Duodenal mucosa (tissue), 2 donors: Measurements from ENCODE around the gene R3HDM1.
"Not testable (repeated sequence)": the region's sequence is repeated elsewhere in the genome, so short reads cannot be mapped to it uniquely, and the experiment has no call there.

Source experiments
- H3K27ac ChIP-seq: one replicate; pipeline ENCODE4 v1.7.0; 2013; ENCODE audit warnings: low read depth, low read length
- H3K27me3 ChIP-seq, 2 donors: one replicate each; pipeline ENCODE4 v1.7.0; 2013; ENCODE audit warnings: low read length in 2 of 2, control low read depth in 1 of 2; ENCODE audit not compliant: insufficient read depth in 2 of 2, control insufficient read depth in 1 of 2
- H3K36me3 ChIP-seq, 2 donors: one replicate each; pipeline ENCODE4 v1.7.0; 2013; ENCODE audit warnings: low read length in 2 of 2, control low read depth in 1 of 2; ENCODE audit not compliant: insufficient read depth in 2 of 2, control insufficient read depth in 1 of 2
- H3K4me1 ChIP-seq, 2 donors: one replicate each; pipeline ENCODE4 v1.7.0; 2013; ENCODE audit warnings: low read length in 2 of 2, control low read depth in 1 of 2; ENCODE audit not compliant: insufficient read depth in 2 of 2, control insufficient read depth in 1 of 2
- H3K4me3 ChIP-seq, 2 donors: one replicate each; pipeline ENCODE4 v1.7.0; 2013; ENCODE audit warnings: low read length in 2 of 2, low read depth in 1 of 2
- H3K9ac ChIP-seq, 2 donors: one replicate each; pipeline ENCODE4 v1.7.0; 2013; ENCODE audit warnings: low read length in 2 of 2, low read depth in 1 of 2
- H3K9me3 ChIP-seq, 2 donors: one replicate each; pipeline ENCODE4 v1.7.0; 2013; ENCODE audit warnings: low read length in 2 of 2, control low read depth in 1 of 2; ENCODE audit not compliant: control insufficient read depth in 1 of 2

R3HDM1 gene

GRCh38 chr2:135603543-135603942 is 72.3 kb downstream of the R3HDM1 start:
- Histone ChIP-seq H3K36me3 (peaks cover 3 to 12% of the 10 kb centered on the region in 2 donors), H3K4me1 (no peaks in the 10 kb centered on the region), H3K27ac (no peak overlapping the region), H3K9me3 (no peaks in the 10 kb centered on the region), H3K9ac (no peak overlapping the region), H3K27me3 (no peaks in the 10 kb centered on the region), H3K4me3 (no peak overlapping the region)

DNA sequence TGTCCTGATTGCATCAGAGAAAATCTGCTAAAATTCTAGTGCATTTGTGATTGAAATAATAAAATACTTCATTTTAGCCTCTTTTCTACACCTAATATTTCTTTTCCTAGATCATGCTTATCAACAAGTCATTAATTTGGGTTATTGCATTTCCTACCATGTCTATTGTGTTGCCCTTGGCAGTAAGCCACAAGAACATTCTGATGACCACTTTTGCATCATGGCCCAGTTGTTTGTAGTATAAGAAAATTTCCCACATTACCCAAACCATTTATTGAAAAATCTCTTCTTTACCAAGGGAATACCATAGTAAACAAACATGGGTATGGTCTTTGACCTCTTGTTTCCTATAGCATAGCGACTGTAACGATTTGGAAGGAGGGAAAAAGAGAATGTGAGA is 76.3 kb downstream of the R3HDM1 start:
- Histone ChIP-seq H3K4me1 (no peaks in the 10 kb centered on the region), H3K27ac (no peak overlapping the region), H3K4me3 (no peak overlapping the region), H3K27me3 (no peaks in the 10 kb centered on the region), H3K36me3 (peaks cover 3 to 18% of the 10 kb centered on the region in 2 donors), H3K9me3 (no peaks in the 10 kb centered on the region), H3K9ac (no peak overlapping the region)

DNA sequence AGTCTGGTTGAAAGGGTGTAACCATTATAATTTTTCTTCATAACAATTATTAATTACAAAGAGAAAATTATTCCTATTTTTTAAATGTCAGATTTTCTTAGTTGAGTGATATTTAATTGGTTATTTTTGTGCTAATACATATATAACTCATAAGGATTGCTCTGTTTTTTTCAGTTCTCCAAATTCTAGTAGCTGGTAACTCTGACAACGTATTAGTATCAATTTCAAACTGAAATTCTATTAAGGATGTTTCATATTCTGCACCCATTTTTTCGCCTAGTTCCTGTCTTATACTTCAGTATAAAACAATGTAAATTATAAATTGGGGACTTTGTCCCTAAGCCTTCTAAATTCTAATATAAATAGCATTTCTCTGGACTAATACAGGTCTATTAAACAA is 81.0 kb downstream of the R3HDM1 start:
- H3K27me3 ChIP-seq = no peaks in the 10 kb centered on the region
- no peak overlapping the region for H3K27ac ChIP-seq
- H3K9me3 ChIP-seq = no peaks in the 10 kb centered on the region
- H3K4me3 ChIP-seq = no peak overlapping the region
- H3K9ac ChIP-seq = no peak overlapping the region
- H3K36me3 ChIP-seq = peaks cover 0 to 6% of the 10 kb centered on the region in 2 donors
- H3K4me1 ChIP-seq = no peaks in the 10 kb centered on the region

DNA sequence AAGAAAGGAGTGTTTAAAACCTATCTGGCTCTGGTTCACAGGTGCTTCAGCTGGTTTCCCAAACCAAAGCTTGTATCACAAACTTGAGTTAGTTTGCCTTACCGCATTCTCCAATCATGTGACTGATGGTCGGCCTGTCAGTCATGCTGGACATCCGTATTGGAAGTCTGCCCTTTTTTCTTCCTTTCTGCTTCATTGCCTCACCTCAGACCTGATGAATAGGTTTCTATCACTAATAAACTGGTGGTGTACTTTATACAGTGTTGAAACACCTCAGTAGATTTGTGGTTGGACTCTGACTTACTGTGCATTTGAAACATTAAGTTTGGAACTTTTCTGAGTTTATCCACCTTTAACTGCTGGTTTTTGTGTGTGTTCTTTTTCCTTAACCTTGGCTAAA is 84.1 kb downstream of the R3HDM1 start:
- Histone ChIP-seq H3K4me3 (no peak overlapping the region), H3K27ac (no peak overlapping the region), H3K9ac (no peak overlapping the region), H3K36me3 (peaks cover 0 to 3% of the 10 kb centered on the region in 2 donors), H3K4me1 (no peaks in the 10 kb centered on the region), H3K9me3 (no peaks in the 10 kb centered on the region), H3K27me3 (no peaks in the 10 kb centered on the region)

DNA sequence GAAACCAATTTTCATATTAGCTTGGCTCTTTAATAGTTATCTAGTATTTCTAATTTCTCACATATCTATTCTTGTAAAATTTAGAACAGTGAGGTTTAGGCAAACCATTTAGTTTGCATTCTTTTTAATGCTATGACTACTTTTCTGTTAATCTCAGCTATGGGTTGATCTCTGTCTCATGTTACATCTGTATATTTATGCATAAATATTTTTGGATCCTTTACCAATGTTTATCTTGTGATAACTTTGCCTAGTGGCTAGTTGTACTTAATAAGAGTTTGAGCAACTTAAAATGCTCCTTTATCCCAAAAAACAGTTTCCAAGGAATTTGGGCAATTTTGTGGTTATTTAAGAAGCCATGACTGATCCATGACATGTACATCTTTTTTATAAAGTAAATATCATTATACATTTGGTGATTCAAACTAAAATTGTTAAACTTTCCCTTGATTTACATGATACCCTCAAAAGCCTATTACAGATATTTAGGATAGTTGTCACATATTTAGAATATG is 86.3 kb downstream of the R3HDM1 start:
- Histone ChIP-seq H3K9me3 (no peaks in the 10 kb centered on the region), H3K36me3 (peaks cover 0 to 5% of the 10 kb centered on the region in 2 donors), H3K4me1 (no peaks in the 10 kb centered on the region), H3K9ac (no peak overlapping the region), H3K27me3 (no peaks in the 10 kb centered on the region), H3K27ac (no peak overlapping the region), H3K4me3 (no peak overlapping the region)

DNA sequence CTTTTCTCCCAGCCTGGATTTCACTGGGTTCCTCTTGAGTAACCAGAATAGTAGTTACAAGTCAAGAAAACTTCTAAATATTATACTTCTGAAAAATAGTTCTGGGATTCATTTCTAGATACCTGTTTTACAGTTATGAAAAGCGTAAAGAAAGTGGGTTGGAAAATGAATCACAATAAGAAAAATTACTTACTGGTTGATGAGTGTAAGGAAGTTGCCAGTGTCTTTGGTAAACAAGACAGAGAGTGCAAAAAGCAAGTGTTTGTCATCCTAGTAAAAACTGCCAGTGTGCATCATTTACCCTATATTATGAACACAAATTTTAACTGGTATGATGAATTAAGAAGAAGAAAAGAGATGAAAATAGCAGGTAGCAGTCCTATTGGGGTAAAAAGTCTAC is 88.9 kb downstream of the R3HDM1 start:
- Histone ChIP-seq H3K4me1 (no peaks in the 10 kb centered on the region), H3K4me3 (no peak overlapping the region), H3K9me3 (no peaks in the 10 kb centered on the region), H3K27ac (no peak overlapping the region), H3K9ac (no peak overlapping the region), H3K27me3 (no peaks in the 10 kb centered on the region), H3K36me3 (peaks cover 0 to 8% of the 10 kb centered on the region in 2 donors)

DNA sequence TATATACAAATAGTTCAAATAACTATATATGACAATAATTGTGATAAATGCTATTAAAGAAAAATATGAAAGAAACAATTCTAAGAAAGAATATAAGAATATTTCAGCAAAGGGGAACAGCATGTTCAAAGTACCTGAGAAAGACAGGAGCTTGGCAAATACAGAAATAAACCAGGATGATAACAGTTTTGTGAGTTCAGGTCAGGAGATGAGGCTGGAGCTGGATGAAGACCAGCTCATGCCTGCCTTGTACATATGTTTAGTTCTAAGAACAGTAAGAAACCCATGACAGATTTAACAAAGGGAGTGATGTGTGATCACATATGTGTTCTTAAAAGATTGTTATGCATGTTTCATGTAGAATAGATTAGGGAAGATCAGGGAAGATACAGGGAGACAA is 98.2 kb downstream of the R3HDM1 start:
- peaks cover 0 to 5% of the 10 kb centered on the region in 2 donors for H3K4me1 ChIP-seq
- H3K27me3 ChIP-seq = no peaks in the 10 kb centered on the region
- H3K9me3 ChIP-seq = no peaks in the 10 kb centered on the region
- H3K9ac ChIP-seq = no peak overlapping the region
- peaks cover 0 to 6% of the 10 kb centered on the region in 2 donors for H3K36me3 ChIP-seq
- no peak overlapping the region for H3K4me3 ChIP-seq
- H3K27ac ChIP-seq = no peak overlapping the region

DNA sequence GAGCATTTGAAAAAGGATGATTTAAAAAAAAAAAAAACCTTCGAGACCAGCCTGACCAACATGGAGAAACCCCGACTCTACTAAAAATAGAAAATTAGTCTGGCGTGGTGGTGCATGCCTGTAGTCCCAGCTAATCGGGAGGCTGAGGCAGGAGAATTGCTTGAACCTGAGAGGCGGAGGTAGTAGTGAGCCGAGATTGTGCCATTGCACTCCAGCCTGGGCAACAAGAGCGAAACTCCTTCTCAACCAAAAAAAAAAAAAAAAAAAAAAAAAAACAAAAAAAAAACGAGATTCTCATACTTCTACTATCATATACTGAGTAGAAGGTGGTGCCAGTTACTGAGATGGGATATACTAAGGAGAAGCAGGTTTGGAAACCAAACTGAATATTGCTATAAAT is 98.8 kb downstream of the R3HDM1 start:
- H3K27ac ChIP-seq, H3K36me3 ChIP-seq, H3K9me3 ChIP-seq, H3K9ac ChIP-seq, H3K4me1 ChIP-seq, H3K27me3 ChIP-seq, H3K4me3 ChIP-seq: not testable (repeated sequence)

- Histone ChIP-seq H3K36me3 (peaks cover 0 to 5% of the 10 kb centered on the region in 2 donors), H3K9me3 (no peaks in the 10 kb centered on the region), H3K27ac (no peak overlapping the region), H3K4me1 (peaks cover 0 to 5% of the 10 kb centered on the region in 2 donors), H3K4me3 (no peak overlapping the region), H3K9ac (no peak overlapping the region), H3K27me3 (no peaks in the 10 kb centered on the region)
These were observed 99.2 kb downstream of the R3HDM1 start for GRCh38 chr2:135630488-135630887.

DNA sequence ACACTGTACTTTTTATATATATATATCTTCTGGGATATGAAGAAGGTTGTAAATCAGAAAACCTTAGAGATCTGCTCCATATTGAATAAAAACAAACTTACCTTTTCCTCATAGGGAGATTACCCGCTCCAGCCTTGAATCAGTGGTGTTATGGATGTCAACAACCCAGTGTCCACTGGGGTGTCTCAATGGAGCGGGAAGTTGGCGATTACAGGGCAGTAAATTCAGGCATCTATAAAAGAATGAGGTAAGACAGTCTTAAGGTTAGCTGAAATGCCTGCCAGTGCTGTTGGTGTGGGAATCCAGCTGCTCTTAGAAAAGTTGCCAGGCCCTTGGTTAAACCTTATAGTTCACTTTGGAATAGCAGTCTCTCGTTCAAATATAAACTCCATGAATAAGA is 102.3 kb downstream of the R3HDM1 start:
- H3K4me3 ChIP-seq = no peak overlapping the region
- H3K27me3 ChIP-seq = no peaks in the 10 kb centered on the region
- H3K36me3 ChIP-seq = peaks cover 11 to 16% of the 10 kb centered on the region in 2 donors
- peaks cover 0 to 5% of the 10 kb centered on the region in 2 donors for H3K4me1 ChIP-seq
- no peaks in the 10 kb centered on the region for H3K9me3 ChIP-seq
- H3K9ac ChIP-seq = no peak overlapping the region
- H3K27ac ChIP-seq = no peak overlapping the region
